DMS79 (cell line): ENCODE measurements around the gene NARF.
A peak's percentile ranks its signal among the peaks of the same experiment; 100 is the strongest.
"Not testable (repeated sequence)": the region's sequence is repeated elsewhere in the genome, so short reads cannot be mapped to it uniquely, and the experiment has no call there.

Experiments
- DNase-seq: peaks from one replicate; lab custom pipeline; 2025; lab: John Stamatoyannopoulos, UW

NARF gene

GRCh38 chr17:82447876-82448275 is 10.7 kb upstream of the NARF start:
- DNase-seq, result no peak

- DNase-seq, result peak; percentile 65
Measured at GRCh38 chr17:82449131-82449882, 9.2 kb upstream of the NARF start.

- DNase-seq, result no peak
Measured at GRCh38 chr17:82449883-82450356, 8.6 kb upstream of the NARF start.

GRCh38 chr17:82450357-82451106 is 8.0 kb upstream of the NARF start, which contains the start of gene CYBC1:
CYBC1 (minus strand) TSS chr17:82450752; CDS start chr17:82449254, 1,498 bp downstream.
- DNase-seq, result peak; percentile 41

- no peak for DNase-seq
Measured at GRCh38 chr17:82452162-82452561, 6.4 kb upstream of the NARF start.

- DNase-seq, result not testable (repeated sequence)
Measured at GRCh38 chr17:82453151-82453550, 5.4 kb upstream of the NARF start.

GRCh38 chr17:82453706-82454105 is 4.8 kb upstream of the NARF start:
- DNase-seq, result not testable (repeated sequence)

GRCh38 chr17:82457073-82457928 is 1.2 kb upstream of the NARF start:
- no peak for DNase-seq

GRCh38 chr17:82457929-82458178 is 687 bp upstream of the NARF start:
- peak; percentile 52 for DNase-seq

GRCh38 chr17:82458885-82459424 is 414 bp downstream of the NARF start:
- no peak for DNase-seq

- DNase-seq, result not testable (repeated sequence)
Measured at GRCh38 chr17:82459936-82460335, 1.4 kb downstream of the NARF start.

GRCh38 chr17:82461827-82462524 is 3.4 kb downstream of the NARF start:
- DNase-seq, result peak; percentile 12

GRCh38 chr17:82463391-82463790 is 4.8 kb downstream of the NARF start:
- no peak for DNase-seq

- DNase-seq, result no peak
Measured at GRCh38 chr17:82463925-82464566, 5.5 kb downstream of the NARF start.

GRCh38 chr17:82464567-82464929 is 6.0 kb downstream of the NARF start:
- DNase-seq, result no peak

GRCh38 chr17:82465023-82465603 is 6.6 kb downstream of the NARF start:
- DNase-seq, result no peak

GRCh38 chr17:82468692-82469091 is 10.2 kb downstream of the NARF start:
- no peak for DNase-seq

- DNase-seq, result no peak
Measured at GRCh38 chr17:82470065-82470464, 11.5 kb downstream of the NARF start.

- no peak for DNase-seq
Measured at GRCh38 chr17:82474223-82475010, 15.9 kb downstream of the NARF start.

GRCh38 chr17:82475458-82475857 is 16.9 kb downstream of the NARF start:
- no peak for DNase-seq
